H4 (cell line): ENCODE data around the gene OR2A5. TPM values are rescaled to one million over a fixed set of nuclear protein-coding genes. Genes with fewer than 3 reads are reported as not detected.
"Not testable (repeated sequence)": the region's sequence is repeated elsewhere in the genome, so short reads cannot be mapped to it uniquely, and the experiment has no call there.

Source experiments
- DNase-seq: peaks from one replicate; pipeline ENCODE4 v3.0.0-alpha.2; 2015; ENCODE audit warnings: low spot score
- total RNA-seq: library from RNA; depleted of rRNA; stranded (reverse); fragments of >200 nt; shearing (Covaris generic); gene quantifications from 2 replicates; pipeline ENCODE4 v1.2.3, GENCODE V29; 2014; rRNA removed

OR2A5 gene, protein sequence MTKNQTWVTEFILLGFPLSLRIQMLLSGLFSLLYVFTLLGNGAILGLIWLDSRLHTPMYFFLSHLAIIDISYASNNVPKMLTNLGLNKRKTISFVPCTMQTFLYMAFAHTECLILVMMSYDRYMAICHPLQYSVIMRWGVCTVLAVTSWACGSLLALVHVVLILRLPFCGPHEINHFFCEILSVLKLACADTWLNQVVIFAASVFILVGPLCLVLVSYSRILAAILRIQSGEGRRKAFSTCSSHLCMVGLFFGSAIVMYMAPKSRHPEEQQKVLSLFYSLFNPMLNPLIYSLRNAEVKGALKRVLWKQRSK
- total RNA-seq, result not detected in 2 replicates

DNA sequence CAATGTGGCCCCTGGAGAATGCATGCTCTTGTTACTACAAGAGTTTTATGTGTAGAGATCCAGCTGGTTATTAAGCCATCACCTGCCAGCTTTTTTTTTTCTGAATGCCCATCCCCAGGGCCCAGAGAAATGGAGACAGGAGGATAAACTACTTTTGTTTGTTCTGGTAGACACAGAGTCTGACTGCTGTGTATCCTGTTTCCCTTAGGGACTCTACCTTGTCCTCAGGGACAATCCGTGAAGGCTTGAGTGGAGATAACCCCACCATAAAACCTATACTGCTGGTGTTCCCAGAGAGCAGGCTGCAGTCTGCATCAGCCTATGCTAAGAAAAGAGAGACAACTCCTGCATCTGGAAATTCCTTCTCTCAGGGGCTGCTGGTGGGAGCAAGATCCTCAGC is at the start of gene OR2A5:
Gene OR2A5, plus strand, starts transcription at position 301 of the 400 bp plus-strand sequence. CDS start 1,454 bp downstream, outside the sequence.
- DNase-seq, result no peak

DNA sequence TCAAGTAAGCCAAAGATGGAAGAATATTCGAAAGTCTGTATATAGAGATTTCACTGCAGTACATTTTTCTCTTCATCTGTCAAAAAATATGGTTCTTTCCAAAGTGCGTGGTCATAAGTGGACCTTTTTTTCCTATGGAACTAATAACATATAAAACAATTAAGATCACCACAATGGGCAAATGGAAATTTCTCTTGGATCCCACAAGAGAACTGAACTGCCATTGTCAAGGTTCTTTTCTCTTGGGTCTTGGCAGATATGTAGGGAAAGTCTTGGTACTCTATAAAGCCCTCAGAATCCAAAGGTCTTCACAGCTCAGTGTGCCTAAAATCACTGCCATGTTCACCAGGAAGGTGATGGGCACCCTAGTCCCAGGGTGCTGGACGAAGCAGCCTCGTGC is 48.7 kb upstream of the OR2A5 start, which contains the start of gene OR6B1:
Gene OR6B1, plus strand, starts transcription at position 301 of the 400 bp plus-strand sequence. CDS start 3,677 bp downstream, outside the sequence.
- no peak for DNase-seq

DNA sequence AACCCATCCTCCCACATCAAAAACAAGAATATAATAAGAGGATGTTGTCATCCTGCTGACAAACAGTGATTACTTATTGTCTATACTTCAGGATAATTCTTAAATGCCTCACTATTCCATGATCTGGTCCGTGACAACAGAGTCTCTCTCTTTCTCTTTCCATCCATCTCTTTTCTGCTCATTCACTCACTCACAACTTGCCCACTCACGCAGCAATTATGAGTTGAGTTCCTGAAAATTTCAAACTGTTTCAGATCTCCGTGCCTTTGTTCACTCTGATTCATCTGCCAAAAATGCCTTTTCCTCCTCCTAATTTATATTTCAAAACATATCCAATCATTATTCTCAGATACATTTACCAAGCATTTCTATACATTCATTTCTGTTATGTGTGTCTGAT is 47.2 kb upstream of the OR2A5 start:
- DNase-seq, result no peak

DNA sequence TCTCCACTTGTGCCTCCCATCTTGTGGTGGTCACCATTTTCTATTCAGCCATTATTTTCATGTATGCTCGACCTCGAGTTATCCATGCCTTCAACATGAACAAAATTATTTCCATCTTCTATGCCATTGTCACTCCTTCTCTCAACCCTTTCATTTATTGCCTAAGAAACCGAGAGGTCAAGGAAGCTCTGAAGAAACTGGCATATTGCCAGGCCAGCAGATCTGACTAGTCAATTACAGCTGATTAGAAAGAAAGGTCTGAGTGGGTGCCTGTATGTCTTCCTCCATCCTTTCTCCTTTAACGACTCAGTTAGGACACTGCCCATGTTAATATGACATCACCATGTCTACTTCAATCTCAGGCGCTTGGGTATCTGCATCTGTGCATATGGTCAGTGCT is 44.0 kb upstream of the OR2A5 start:
- DNase-seq, result no peak

DNA sequence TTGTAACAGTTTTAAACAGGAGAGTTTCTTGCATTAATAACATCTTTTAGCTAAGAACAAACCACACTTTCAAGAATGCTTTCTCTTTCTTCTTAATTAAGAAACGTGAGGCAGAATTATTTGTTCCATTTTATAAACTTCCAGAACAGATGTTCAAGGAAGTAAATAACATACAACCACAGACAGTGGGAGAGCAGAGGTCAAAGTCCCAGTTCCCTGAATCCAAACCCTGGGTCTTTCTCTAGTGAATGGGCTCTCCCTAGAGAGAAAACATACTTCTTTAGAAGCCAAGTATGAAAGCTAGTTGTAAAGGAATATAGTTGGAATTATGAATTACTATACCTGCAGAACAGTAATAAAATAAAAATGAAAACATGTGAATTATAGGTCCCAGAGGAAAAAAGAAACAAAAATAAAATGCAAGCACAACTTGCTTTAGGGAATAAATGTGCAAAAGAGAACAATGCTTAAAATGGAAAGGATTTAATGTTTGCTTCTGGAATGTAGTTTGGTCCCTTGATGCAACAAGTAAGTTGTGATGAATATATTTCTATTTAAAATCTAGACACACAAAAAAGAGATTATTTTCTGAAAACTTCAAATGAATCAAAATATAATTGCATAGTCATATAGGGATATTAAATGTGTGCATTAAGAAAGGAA is 42.6 kb upstream of the OR2A5 start:
- no peak for DNase-seq

DNA sequence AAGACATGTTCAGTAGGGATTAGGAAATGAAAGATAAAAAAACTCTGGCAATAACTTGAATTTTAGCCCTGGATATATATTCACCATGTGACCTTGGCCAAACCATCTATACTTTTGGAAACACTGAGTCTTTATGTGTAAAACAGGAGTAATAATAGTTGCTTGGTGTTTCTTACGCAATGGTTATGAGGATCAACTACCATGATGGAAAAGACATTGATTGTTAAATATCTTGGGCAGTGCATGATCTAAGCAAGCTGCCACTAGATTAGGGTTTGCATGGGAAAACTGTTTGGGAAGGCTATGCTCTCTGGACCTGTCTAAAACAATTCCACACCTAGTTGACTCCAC is 42.1 kb upstream of the OR2A5 start:
- DNase-seq, result no peak

DNA sequence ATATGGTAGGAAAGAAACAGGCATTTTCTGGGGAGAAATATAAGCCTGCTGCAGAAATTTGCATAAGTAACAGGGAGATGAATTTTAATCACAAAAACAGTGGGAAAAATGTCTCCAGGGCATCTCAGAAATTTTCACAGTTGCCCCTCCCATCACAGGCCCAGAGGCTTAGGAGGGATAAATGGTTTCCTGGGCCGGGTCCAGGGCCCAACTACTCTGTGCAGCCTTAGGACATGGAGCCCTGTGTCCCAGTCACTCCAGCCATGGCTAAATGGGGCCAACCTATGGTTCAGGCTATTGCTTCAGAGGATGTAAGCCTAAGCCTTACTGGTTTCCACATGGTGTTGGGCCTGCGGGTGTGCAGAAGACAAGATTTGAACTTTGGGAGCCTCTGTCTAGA is 39.4 kb upstream of the OR2A5 start:
- no peak for DNase-seq

DNA sequence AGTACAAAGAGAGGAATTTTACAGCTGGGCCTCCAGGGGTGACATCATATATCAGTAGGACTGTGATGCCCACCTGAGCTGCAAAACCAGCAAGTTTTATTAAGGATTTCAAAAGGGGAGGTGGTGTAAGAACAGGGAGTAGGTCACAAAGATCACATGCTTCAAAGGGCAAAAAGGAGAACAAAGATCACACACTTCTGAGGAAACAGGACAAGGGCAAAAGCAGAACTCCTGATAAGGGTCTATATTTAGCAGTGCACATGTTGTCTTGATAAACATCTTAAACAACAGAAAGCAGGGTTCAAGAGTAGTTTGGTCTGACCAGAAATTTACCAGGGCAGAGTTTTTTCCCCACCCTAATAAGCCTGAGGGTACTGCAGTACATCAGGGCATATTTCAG is 38.7 kb upstream of the OR2A5 start:
- not testable (repeated sequence) for DNase-seq

DNA sequence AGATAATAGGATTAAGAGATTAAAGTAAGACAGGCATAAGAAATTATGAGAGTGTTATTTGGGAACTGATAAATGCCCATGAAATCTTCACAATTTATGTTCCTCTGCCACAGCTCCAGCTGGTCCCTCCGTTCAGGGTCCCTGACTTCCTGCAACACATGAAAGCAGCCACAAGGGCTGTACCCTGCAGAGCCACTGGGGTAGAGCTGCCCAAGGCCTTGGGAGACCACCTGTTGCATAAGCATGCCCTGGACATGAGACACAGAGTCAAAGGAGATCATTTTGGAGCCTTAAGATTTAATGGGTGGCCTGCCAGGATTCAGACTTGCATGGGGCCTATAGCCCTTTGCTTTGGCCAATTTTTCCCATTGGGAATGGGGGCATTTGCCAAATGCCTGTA is 37.9 kb upstream of the OR2A5 start:
- not testable (repeated sequence) for DNase-seq

DNA sequence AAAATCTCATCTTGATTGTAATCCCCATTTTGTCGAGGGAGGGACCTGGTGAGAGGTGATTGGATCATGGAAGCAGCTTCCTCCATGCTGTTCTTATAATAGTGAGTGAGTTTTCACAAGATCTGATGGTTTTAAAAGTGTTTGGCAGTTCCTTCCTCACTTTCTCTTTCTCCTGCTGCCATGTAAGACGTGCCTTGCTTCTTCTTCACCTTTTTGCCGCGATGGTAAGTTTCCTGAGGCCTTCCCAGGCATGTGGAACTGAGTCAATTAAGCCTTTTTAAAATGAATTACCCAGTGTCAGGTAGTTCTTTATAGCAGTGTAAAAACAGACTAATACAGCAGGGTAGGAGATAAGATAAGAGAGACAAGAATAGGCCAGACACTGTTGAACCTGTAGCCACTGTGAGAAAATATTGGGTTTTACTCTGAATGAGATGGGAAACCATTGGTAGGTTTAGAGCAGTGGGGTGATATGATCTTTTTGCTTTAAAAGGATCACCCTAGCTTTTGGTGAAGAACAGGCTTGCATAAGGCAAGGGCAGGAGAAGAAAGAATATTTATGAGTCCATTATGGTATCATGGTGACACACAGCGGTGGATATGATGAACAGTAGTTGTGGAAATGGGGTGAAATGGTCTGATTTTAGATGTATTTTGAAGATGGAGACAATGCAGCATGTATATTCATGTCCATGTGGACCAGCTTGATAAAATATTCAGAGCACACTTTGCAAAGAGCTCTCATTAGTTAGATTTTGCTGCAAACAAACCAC is 37.1 kb upstream of the OR2A5 start:
- no peak for DNase-seq

DNA sequence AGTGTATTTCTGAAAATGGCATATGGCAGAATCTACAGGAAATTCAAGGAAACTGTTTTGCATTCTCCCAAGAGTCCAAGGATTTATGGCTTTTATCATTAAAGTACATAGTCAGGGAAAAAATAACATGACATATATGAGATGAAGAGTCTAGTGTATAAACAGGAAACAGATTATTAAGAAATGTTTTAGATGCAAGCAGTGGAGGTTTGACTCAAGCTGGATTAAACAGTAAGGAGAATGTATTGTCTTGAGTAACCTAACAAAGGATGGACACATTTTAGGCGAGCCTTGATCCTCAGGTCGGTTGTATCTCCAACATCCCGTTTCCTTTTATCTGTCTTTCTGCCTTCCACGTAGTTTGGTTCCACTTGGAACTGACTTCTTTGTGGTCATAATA is 30.7 kb upstream of the OR2A5 start:
- DNase-seq, result no peak

DNA sequence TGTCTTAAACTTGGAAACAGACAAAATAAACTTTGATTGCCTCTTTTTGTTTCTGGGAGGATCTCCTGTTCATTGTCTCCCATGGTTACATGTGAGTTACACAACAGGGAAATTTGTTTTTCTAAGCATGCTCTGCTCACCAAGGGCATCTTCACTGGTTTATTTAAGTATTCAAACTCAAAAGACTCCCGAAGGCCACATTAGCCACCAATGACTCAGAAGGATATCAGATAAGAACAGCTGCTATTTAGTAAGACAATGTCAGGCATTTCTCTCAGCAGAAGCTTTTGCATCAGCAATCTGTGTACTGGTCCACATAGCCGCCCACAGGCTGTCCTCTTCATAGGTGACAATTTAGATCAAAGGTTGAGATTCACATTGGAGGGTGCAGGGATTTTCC is 29.3 kb upstream of the OR2A5 start:
- DNase-seq, result peak; percentile 69

DNA sequence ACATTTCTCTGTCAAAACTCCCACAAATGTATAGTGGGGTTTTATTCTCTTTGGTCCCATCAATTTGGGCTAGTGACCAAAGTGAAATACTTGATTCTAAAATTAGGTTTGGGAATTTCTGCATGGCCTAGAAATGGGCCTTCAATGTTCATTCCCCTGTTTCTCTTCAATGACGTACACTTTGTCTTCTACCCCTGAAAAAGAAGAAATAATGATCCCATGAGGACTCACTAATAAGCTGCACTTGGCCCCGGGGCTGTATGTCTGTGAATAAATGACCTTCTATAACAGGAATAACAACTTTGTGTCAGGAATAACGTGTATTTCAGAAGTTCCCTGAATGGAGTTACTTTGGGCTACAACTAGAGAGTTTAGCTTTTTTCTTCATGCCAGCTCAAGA is 28.4 kb upstream of the OR2A5 start:
- DNase-seq, result no peak

DNA sequence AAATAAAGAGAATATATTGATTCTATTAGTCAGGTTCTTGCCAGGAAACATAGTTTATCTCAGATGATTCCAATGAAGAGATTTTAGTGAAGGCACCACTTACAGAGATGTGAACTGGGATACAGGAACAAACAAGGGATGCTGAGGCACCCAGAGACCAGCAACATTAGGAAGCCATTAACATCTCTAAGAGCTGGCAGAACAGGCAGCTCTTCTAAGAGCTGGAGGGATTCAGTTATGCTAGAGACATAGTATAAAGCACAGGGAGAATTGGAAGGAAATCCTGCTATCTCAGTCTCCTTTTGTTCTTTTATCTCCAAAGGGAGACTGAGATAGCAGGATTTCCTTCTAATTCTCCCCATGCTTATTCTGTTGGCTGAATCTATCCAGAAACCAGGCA is 26.6 kb upstream of the OR2A5 start:
- DNase-seq, result no peak

DNA sequence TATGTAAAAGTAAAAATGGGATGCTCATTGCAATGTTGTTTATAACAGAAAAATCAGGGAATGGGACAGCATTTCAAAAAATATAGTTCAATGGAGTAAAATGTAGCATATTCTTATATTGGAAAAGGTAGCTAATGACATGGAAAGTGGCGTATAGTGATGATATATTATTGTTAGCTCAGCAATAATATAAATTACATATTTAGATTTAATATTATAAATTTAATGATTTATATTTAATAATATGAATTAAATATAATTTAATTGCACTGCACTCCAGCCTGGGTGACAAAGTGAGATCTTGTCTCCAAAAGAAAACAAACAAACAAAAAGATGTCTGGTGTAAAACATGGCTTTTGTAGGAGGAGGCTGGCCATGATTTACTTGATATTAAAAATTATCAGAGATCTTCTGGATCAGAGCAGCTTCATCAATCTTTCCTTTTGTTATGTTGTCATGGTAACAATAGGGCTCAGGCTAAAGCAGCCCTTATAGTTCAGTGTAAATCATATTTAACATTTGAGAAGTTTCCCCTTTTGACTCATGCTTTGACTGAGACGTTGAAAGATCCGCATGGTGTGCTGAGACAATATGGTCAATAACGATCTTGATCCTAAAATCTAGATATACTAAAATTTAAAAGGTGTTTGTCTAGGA is 25.4 kb upstream of the OR2A5 start:
- DNase-seq, result no peak

DNA sequence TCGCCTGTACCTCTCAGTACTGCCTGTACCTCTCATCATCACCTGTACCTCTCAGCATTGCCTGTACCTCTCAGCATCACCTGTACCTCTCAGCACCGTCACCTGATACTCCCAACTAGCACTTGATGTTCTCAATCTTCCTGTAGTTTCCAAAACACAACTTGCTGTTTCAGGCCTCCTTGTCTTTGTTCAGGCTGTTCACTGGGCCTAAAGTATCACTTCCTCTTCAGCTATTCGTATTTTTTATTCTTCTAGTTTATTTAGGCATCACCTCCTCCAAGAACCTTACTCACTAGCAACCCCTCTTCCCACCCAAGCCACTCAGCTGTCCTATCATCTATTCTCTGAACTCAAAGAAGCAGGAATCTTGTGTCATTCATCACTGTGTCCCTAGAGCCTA is 24.5 kb upstream of the OR2A5 start:
- no peak for DNase-seq

DNA sequence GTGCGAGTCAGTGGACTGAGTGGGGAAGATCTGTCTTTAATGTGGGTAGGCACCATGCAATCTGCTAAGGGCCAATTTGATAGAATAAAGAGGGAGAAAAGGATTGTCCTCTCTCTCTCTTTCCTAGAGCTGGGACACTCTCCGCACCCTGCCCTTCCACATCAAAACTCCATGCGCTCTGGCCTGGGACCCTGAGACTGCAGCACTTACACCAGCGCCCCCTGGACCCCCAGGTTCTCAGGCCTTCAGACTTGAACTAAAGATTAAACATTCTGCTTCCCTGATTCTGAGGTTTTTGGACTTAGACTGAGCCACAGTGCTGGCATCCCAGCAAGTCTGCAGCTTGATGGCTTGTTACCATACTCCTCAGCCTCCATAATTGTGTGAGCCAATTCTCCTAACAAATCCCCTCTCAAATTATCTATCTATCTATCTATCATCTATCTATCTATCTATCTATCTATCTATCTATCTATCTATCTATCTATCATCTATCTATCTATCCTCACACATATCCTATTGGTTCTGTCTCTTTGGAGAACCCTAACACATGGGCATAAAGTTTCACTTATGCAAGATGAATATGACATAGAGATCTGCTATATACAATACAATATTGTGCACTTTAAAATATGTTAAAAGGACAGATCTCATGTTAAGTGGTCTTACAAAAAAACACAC is 22.4 kb upstream of the OR2A5 start:
- DNase-seq, result no peak

DNA sequence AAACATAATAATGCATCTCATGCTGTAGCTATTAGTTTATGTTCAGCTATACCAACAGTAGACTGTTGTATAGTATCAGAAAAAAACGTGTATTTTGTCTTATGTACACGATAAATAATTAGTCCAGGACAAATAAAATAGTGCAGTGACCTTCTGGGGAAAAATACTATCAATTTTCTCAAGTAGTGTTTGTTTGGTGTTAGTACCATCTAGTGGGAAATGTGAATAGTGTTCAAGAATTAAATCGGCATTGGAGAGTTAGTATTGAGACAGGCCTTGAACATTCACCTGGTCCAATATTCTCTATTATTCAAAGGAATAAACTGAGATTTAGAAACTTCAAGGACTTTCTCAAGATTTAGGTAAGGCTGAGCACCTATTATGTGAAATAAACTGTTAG is 21.7 kb upstream of the OR2A5 start:
- DNase-seq, result peak; percentile 25

DNA sequence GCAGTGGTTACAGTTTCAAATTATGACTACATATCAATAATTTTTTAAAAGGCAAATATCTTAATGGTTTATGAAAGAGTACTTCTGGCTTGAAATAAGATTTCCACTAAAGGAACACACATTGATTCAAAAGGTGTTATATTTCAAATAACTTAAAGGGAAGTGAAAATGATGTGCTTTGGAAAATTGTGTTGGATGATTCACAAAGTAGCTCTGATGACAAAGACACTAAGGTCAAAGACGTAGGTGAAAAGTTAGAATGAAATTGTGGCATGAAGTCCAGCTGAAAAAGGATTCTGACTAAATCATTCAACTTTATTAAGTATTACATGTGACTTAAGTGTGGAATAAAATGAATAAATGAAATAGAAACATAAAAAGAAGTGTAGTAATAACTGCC is 20.8 kb upstream of the OR2A5 start:
- no peak for DNase-seq

DNA sequence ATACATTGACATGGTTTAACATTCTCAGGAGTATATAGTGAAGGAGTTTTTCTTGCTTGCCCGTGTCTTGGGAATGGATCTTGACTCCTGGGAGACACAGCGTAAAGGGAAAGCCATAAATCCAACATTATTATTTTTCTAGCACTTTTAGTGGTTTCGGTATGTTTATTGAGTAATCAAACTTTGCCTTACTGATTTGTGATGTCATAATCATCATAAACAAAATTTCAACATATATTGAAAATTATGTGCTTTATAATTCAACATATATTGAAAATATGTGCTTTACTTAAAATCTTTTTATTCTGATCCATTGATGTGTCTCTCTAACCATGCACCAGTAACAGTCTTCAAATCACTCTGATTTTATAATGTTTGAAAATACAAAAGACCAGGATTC is 20.2 kb upstream of the OR2A5 start:
- no peak for DNase-seq

DNA sequence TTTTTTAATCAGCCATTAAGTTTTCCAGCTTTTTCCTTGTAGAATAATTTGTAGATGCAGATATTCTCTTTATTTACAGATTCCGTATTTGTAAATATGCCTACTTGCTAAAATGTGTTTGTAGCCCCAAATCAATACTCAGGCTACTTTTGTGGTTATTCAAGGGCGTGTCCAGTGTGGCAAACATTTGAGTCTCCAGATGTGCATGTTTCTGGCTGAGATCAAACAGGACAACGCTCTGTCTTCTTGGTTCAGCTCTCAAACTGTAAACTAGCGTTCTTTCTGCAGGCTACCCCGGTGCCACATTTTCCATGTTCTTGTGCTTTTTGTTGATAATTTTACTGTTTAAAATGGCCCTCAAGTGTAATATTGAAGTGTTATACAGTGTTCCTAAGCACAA is 16.2 kb upstream of the OR2A5 start:
- DNase-seq, result no peak
